Activated CD4-positive, alpha-beta T cell treated with anti-CD3 and anti-CD28 coated beads, Interleukin-2, amount 10 ng/mL, durations not matched to agents 24 days and 14 days (primary cell): ENCODE measurements around the gene ARFRP1. TPM values are rescaled to one million over a fixed set of nuclear protein-coding genes. Genes with fewer than 3 reads are reported as not detected.
A peak's percentile ranks its signal among the peaks of the same experiment; 100 is the strongest.

ENCODE experiments used
- DNase-seq: peaks from one replicate; pipeline ENCODE4 v3.0.0; 2022
- H3K27ac Mint-ChIP-seq: one replicate; pipeline ENCODE4 v1.8.0; 2022; ENCODE audit warnings: mild to moderate bottlenecking, mixed read lengths
- H3K27me3 Mint-ChIP-seq: one replicate; pipeline ENCODE4 v1.8.0; 2022; ENCODE audit warnings: mixed read lengths
- H3K36me3 Mint-ChIP-seq: one replicate; pipeline ENCODE4 v1.8.0; 2022; ENCODE audit warnings: low read depth, mild to moderate bottlenecking, mixed read lengths
- H3K4me1 Mint-ChIP-seq: one replicate; pipeline ENCODE4 v1.8.0; 2021; ENCODE audit warnings: mixed read lengths
- H3K4me3 Mint-ChIP-seq: one replicate; pipeline ENCODE4 v1.8.0; 2022; ENCODE audit warnings: mild to moderate bottlenecking, moderate library complexity, mixed read lengths
- H3K9me3 Mint-ChIP-seq: one replicate; pipeline ENCODE4 v1.8.0; 2021; ENCODE audit warnings: mixed read lengths
- intact Hi-C: fragments of 100-400 bp; cut with micrococcal nuclease; formaldehyde crosslinking; loops from one replicate; pipeline ENCODE4 v1.15.1; 2023
- total RNA-seq: library from RNA; stranded (reverse); gene quantifications from 2 replicates; pipeline ENCODE4 v1.2.3, GENCODE V29; 2022

ARFRP1 gene
- total RNA-seq, 1 donor from 2014 or later: 70.4 TPM

DNA sequence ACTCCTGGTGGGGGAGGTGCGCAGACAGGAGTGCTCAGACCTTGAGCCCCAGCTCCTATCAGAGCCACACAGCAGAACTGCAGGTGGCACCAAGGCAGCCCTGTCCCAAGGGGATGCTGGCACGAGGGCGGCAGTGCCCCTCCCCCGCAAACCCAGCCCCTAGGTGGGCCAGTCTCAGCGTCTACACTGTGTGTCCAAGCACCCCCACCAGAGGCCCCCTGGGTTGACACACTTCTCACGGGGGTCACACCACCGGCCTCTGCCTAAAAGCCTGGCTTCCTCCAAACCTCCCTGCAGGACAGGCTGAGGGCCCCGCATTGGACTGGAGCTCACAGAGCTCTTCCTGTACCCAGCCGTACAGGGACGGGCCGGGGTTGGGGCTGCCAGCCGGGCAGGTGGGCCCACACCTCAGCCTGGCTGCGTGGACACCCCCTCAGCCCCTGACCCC lies 39.9 kb upstream of the ARFRP1 start:
- Mint-ChIP-seq H3K36me3 (peaks cover 3% of the 10 kb centered on the region), H3K27ac (no peak overlapping the region), H3K4me1 (peaks cover 11% of the 10 kb centered on the region), H3K27me3 (no peaks in the 10 kb centered on the region), H3K9me3 (no peaks in the 10 kb centered on the region), H3K4me3 (no peak overlapping the region)
- no peak for DNase-seq
- intact Hi-C loops: no loop called here

DNA sequence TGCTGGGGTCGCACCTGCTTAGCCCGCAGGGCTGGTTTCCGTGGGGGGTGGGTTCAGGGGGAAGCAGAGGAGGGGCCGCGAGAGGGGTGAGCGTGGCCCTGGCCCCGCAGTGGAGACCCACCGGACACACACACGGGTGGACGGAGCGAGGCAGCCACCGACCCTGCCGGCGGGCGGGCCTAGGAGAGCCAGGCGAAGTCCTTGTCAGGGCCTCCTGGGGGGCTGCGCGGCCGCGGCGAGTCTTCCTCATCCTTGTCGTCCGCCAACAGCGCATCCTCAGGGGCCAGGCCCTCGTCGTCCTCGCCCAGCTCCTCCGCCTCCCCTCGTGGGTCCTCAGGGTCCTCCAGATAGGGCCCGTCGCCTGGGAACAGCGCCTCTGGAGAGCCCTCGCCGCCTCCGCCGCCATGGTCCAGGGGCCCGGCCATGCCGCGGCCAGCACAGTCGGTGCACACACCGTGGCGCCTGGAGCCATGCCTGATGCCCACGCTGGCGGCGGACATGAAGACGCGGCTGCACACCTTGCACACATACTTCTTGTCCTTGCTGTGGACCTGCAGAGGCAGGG lies 39.1 kb upstream of the ARFRP1 start:
- Mint-ChIP-seq H3K27me3 (no peaks in the 10 kb centered on the region), H3K9me3 (no peaks in the 10 kb centered on the region), H3K36me3 (peaks cover 3% of the 10 kb centered on the region), H3K4me3 (no peak overlapping the region), H3K27ac (no peak overlapping the region), H3K4me1 (peaks cover 11% of the 10 kb centered on the region)
- DNase-seq: no peak
- intact Hi-C loops: no loop called here

DNA sequence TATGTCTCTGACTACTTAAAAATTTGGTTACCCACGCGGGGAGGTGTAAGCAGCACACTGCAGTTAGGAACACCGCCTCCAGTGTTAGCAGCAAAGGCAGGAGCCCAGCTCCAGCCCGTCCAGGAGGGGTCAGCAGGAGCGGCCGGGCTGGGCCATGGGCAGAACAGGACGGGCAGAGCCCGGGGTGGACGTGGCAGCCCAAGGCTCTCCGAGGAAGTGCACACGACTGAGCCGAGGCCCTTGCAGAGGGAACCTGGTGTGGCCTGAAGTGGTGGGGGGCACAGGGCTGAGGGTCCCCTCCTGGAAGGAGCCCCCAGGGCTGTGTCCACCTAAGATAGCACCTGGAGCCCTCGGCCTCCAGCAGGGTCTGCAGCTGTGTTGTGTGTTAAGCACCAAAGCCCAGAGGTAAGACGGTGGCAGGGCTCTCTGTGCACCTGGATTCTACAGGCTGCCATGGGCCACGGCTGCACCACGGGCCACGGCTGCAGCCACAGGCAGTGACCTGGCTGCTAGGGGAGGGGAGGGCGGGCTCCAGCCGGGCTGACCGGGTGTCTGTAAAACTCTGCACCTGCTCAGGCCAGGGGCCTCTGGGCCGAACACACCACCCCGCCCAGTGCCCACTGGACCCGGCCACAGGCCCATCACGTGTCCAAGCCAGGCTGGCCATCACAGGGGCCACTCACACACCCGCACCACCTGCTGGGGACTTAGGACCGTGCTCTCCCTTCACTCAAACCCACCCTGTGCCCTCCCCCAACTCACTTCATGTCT lies 38.4 kb upstream of the ARFRP1 start:
- H3K4me3 Mint-ChIP-seq: no peak overlapping the region
- H3K27me3 Mint-ChIP-seq: no peaks in the 10 kb centered on the region
- peaks cover 3% of the 10 kb centered on the region for H3K36me3 Mint-ChIP-seq
- no peak overlapping the region for H3K27ac Mint-ChIP-seq
- H3K4me1 Mint-ChIP-seq: peaks cover 8% of the 10 kb centered on the region
- intact Hi-C loops: no loop called here
- no peak for DNase-seq
- no peaks in the 10 kb centered on the region for H3K9me3 Mint-ChIP-seq

DNA sequence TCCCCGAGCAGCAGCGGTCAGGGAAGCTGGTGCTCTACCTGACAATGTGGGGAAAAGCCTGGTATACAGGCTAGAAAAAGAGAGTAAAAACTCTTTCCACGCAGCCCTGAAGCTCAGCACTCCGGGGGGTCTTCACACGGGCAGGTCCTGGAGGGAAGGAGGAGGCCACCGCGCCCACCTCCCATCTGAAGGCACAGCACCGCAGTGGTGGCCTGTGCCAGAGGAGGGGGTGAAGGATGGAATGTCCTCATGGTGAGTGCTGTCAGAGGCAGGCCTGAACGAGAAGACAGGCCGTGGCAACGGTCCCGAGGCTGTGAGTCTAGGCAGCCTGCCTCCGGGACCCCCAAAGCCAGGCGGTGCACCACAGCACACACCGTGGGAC lies 37.6 kb upstream of the ARFRP1 start:
- DNase-seq: no peak
- peaks cover 3% of the 10 kb centered on the region for H3K4me1 Mint-ChIP-seq
- H3K36me3 Mint-ChIP-seq: peaks cover 3% of the 10 kb centered on the region
- intact Hi-C loops: no loop called here
- no peak overlapping the region for H3K27ac Mint-ChIP-seq
- H3K27me3 Mint-ChIP-seq: no peaks in the 10 kb centered on the region
- H3K9me3 Mint-ChIP-seq: no peaks in the 10 kb centered on the region
- H3K4me3 Mint-ChIP-seq: no peak overlapping the region

DNA sequence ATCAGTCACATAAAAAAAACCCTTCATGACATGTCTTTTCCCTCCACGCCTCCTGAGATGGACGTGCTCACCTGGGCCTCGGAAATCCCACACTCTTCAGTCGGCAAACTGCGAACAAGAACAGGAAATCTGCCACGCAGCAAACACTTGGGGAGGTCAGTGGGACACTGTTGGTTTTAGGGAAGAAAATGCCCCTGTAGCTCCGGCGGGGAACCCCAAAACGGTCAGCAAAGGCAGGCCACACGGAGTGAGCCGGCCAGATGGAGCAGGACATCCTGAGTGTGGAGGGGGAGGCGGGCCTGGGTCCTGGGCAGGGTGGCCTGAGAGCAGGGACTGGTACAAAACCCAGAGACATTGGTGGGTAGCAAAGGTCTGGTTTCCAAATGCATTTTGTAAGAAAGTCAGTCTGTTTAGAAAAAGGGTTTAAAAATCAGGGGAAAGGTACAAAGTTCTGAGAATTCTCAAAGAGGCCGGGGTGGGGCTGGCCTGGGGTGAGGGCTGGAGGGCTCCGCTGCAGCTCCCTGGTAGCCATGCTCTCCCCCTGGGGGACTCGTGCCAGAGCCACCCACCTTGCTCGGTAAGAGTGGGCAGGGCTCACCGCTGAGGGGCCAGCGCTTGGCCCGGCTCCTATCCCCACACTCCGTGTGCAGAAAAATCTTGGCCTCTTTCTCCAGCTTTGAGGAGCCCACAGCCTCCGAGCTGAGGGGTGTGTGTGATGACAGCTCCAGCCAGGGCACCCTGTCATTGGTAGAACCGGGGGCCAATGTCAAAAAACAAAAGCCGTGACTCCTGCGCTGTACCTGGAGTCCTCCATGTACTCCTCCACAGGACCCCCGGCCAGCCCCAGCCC lies 37.0 kb upstream of the ARFRP1 start:
- Mint-ChIP-seq H3K4me3 (no peak overlapping the region), H3K27ac (no peak overlapping the region), H3K27me3 (no peaks in the 10 kb centered on the region), H3K4me1 (peaks cover 3% of the 10 kb centered on the region), H3K9me3 (no peaks in the 10 kb centered on the region), H3K36me3 (peaks cover 3% of the 10 kb centered on the region)
- intact Hi-C loops: loop anchor here (5.0 kb wide), 1 partner anchor 37 kb away; the partner anchor contains the start of genes ARFRP1 and ZGPAT
- no peak for DNase-seq

- Mint-ChIP-seq H3K4me3 (no peak overlapping the region), H3K9me3 (no peaks in the 10 kb centered on the region), H3K27ac (no peak overlapping the region), H3K4me1 (no peaks in the 10 kb centered on the region), H3K27me3 (no peaks in the 10 kb centered on the region), H3K36me3 (peaks cover 3% of the 10 kb centered on the region)
- intact Hi-C loops: loop anchor here (5.0 kb wide), 1 partner anchor 37 kb away; the partner anchor contains the start of genes ARFRP1 and ZGPAT
- no peak for DNase-seq
These were observed 36.4 kb upstream of the ARFRP1 start for GRCh38 chr20:63744158-63744557.

DNA sequence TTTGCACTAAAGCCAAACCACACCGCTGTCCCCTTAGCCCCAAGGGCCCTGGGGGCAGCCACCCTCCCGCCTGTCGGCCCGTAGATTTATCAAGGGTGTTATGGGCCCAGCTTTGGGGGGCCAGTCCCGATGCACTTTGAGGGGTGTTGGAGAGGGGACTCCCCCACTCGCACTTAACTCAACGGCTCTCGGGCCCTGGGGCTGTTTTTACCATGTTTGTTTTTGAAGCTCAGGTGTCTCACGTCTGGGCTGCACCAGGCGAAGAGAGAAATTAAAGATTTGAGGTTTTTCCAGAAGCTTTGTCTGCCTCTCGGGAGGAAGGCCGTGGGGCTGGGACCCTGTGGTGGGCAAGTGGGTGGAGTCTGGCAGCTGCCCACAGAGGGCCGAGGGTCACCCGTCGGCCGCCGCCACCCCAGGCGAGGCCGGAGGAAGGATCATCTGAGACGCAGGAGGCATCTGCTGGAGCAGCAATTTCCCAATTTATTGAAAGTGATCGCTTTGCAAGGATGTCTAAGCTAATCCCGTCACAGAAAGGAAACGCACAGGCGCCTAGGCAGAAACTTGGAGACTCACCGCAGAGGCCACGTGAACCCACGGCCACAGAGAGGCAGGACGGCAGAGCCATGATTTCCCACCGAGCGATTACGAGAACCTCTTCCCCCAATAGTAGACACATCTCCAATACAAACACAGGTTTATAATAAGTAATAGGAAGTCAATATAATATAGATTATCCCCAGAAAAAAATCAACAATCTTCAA lies 35.6 kb upstream of the ARFRP1 start:
- DNase-seq: no peak
- Mint-ChIP-seq H3K4me1 (peaks cover 2% of the 10 kb centered on the region), H3K27ac (no peak overlapping the region), H3K9me3 (no peaks in the 10 kb centered on the region), H3K27me3 (no peaks in the 10 kb centered on the region), H3K4me3 (no peak overlapping the region), H3K36me3 (peaks cover 3% of the 10 kb centered on the region)
- intact Hi-C loops: loop anchor here (5.0 kb wide), 1 partner anchor 36 kb away; the partner anchor contains the start of genes ARFRP1 and ZGPAT

GRCh38 chr20:63742381-63743024 lies 34.7 kb upstream of the ARFRP1 start:
- intact Hi-C loops: loop anchor here (5.0 kb wide), 1 partner anchor 35 kb away; the partner anchor contains the start of genes ARFRP1 and ZGPAT
- H3K9me3 Mint-ChIP-seq: no peaks in the 10 kb centered on the region
- no peak overlapping the region for H3K27ac Mint-ChIP-seq
- H3K4me1 Mint-ChIP-seq: peaks cover 3% of the 10 kb centered on the region
- no peak overlapping the region for H3K4me3 Mint-ChIP-seq
- DNase-seq: no peak
- H3K36me3 Mint-ChIP-seq: peaks cover 3% of the 10 kb centered on the region
- no peaks in the 10 kb centered on the region for H3K27me3 Mint-ChIP-seq

DNA sequence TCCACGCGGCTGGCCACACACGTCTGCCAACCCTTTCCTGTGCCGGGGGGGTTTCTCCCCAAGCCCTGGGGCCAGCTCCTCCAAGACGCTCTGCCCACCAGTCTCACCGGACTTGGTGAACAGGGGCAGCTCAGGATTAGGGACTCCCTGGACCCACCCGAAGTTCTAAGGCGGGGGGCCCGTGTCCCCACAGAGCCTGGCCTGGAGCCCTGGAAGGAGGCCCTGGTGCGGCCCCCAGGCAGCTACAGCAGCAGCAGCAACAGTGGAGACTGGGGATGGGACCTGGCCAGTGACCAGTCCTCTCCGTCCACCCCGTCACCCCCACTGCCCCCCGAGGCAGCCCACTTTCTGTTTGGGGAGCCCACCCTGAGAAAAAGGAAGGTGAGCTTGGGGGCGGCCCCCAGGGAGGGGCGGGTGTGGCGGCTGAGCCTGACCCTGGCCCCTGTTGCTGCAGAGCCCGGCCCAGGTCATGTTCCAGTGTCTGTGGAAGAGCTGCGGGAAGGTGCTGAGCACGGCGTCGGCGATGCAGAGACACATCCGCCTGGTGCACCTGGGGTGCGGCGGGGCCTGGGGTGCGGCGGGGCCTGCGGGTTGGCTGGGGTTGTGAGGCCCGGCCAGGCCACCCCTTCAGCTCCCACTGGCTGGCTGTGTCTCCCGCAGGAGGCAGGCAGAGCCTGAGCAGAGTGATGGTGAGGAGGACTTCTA lies 34.1 kb upstream of the ARFRP1 start:
- Mint-ChIP-seq H3K27ac (no peak overlapping the region), H3K27me3 (no peaks in the 10 kb centered on the region), H3K4me1 (peaks cover 5% of the 10 kb centered on the region), H3K36me3 (peaks cover 3% of the 10 kb centered on the region), H3K4me3 (peak overlapping the region; percentile 51), H3K9me3 (no peaks in the 10 kb centered on the region)
- intact Hi-C loops: loop anchor here (5.0 kb wide), 1 partner anchor 35 kb away; the partner anchor contains the start of genes ARFRP1 and ZGPAT
- no peak for DNase-seq

- Mint-ChIP-seq H3K4me1 (peaks cover 10% of the 10 kb centered on the region), H3K27ac (no peak overlapping the region), H3K4me3 (peak overlapping the region; percentile 51), H3K36me3 (peaks cover 4% of the 10 kb centered on the region), H3K27me3 (no peaks in the 10 kb centered on the region), H3K9me3 (no peaks in the 10 kb centered on the region)
- intact Hi-C loops: loop anchor here (5.0 kb wide), 1 partner anchor 34 kb away; the partner anchor contains the start of genes ARFRP1 and ZGPAT
- DNase-seq: peak; percentile 60
These were observed 33.5 kb upstream of the ARFRP1 start for GRCh38 chr20:63741354-63741675.

GRCh38 chr20:63740627-63741353 lies 33.0 kb upstream of the ARFRP1 start:
- intact Hi-C loops: loop anchor here (5.0 kb wide), 1 partner anchor 33 kb away; the partner anchor contains the start of genes ARFRP1 and ZGPAT
- no peaks in the 10 kb centered on the region for H3K9me3 Mint-ChIP-seq
- DNase-seq: peak; percentile 80
- H3K27me3 Mint-ChIP-seq: no peaks in the 10 kb centered on the region
- H3K36me3 Mint-ChIP-seq: peaks cover 9% of the 10 kb centered on the region
- H3K27ac Mint-ChIP-seq: no peak overlapping the region
- peak overlapping the region; percentile 51 for H3K4me3 Mint-ChIP-seq
- peaks cover 15% of the 10 kb centered on the region for H3K4me1 Mint-ChIP-seq
